ENCODE data around the gene SCAMP4. TPM values are rescaled to one million over a fixed set of nuclear protein-coding genes. Genes with fewer than 3 reads are reported as not detected.

SCAMP4 gene
- total and polyA plus RNA-seq, 2 of the 13 experiments (the other 11 are each of a cell fraction or from before 2014, with no cell fraction given), result 10.7 to 13.7 TPM

GRCh38 chr19:1856698-1857603 is 48.2 kb upstream of the SCAMP4 start (continued):
- TF ChIP-seq THAP9 (CRISPR knock-in tag; IDR thresholded peaks at IDR 0.05; ENCODE audit: borderline replicate concordance), result no peak
- TF ChIP-seq ZNF326 (CRISPR knock-in tag; IDR thresholded peaks at IDR 0.05; ENCODE audit: borderline replicate concordance), result no peak
- peak; percentile 50; the same call in 1 of the 2 replicates for TF ChIP-seq TFAP4 (IDR thresholded peaks at IDR 0.05; ENCODE audit: borderline replicate concordance, low read depth)
- TF ChIP-seq PATZ1 (CRISPR knock-in tag; IDR thresholded peaks at IDR 0.05), result peak; percentile 82
- peak; percentile 60 for TF ChIP-seq HNF4A (CRISPR knock-in tag; IDR thresholded peaks at IDR 0.05)
- 0 out of 2 replicates have a peak, but pooled peaks have one; percentile 18 for TF ChIP-seq HNRNPL (IDR thresholded peaks at IDR 0.05; ENCODE audit: low read depth, low read length)
- TF ChIP-seq ZBTB33 (CRISPR knock-in tag; IDR thresholded peaks at IDR 0.05), result peak; percentile 93
- 0 out of 2 replicates have a peak, but pooled peaks have one; percentile 30 for TF ChIP-seq HDAC2 (CRISPR knock-in tag; IDR thresholded peaks at IDR 0.05)
- no peak for TF ChIP-seq CREB3 (CRISPR knock-in tag; IDR thresholded peaks at IDR 0.05)
- TF ChIP-seq PAXIP1 (CRISPR knock-in tag; conservative IDR thresholded peaks at IDR 0.05), result peak; percentile 48; the same call in 1 of the 2 replicates
- peak; percentile 71 for TF ChIP-seq ELF1 (CRISPR knock-in tag; IDR thresholded peaks at IDR 0.05)

Data from HepG2 (cell line).